Cardiac ventricle fibroblast (primary cell): ENCODE results near the gene ARHGEF11. TPM values are rescaled to one million over a fixed set of nuclear protein-coding genes. Genes with fewer than 3 reads are reported as not detected.

Experiments
- total RNA-seq: library from RNA; depleted of rRNA; stranded (reverse); fragments of >200 nt; gene quantifications from 2 replicates; pipeline ENCODE4 v1.2.3, GENCODE V29; 2015

The ARHGEF11 gene, protein sequence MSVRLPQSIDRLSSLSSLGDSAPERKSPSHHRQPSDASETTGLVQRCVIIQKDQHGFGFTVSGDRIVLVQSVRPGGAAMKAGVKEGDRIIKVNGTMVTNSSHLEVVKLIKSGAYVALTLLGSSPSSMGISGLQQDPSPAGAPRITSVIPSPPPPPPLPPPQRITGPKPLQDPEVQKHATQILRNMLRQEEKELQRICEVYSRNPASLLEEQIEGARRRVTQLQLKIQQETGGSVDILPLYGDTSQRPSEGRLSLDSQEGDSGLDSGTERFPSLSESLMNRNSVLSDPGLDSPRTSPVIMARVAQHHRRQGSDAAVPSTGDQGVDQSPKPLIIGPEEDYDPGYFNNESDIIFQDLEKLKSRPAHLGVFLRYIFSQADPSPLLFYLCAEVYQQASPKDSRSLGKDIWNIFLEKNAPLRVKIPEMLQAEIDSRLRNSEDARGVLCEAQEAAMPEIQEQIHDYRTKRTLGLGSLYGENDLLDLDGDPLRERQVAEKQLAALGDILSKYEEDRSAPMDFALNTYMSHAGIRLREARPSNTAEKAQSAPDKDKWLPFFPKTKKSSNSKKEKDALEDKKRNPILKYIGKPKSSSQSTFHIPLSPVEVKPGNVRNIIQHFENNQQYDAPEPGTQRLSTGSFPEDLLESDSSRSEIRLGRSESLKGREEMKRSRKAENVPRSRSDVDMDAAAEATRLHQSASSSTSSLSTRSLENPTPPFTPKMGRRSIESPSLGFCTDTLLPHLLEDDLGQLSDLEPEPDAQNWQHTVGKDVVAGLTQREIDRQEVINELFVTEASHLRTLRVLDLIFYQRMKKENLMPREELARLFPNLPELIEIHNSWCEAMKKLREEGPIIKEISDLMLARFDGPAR (N-terminal part only)
- total RNA-seq: 21.5 and 36.5 TPM in 2 replicates

DNA sequence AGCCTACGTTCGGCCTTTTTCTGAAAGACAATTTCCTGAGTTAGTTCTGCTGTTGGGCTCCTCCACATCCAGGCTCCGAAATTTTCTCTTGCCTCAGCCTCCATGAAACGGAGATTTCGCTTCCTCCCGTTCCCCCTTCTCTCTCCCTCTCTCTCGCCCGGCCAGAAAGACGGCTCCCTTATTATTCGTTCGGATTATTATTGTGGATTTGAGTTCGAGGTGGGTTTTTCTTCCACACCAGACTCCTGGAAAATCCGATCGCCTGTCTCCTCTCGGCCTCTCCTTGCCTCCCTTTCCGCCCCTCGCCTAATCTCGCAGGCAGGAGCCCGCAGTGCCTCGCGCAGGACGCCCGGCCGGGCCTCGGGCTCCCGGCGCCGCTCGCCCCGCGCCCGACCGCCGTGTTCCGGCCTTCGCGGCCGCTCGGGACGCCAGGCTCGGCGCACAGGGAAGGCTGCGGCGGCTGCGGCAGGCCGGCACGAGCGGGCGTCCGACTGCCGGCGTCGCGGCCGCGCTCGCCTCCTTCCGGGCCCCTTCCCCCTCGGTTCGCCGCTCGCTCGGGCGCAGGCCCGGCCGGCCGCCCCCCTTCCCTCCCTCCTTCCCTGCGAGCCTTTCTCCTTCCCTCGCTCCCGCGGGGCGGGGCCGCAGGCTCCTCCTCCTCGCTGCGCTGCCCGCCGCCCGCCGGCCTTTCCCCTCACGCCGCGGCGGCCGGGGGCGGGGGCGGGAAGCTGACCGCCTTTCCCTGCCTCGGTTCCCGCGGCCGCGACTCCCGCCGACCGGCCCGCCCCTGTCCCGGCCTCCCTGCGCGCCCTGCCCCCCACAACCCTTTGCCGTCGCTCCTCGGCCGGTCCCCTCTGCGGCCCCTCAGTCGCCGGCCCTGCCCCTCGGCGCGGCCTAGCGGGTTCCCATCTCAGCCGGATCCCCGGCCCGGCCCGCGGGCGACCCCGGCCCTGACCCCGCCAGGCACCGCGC is at the start of gene ARHGEF11:
Gene ARHGEF11, minus strand, starts transcription at position 493 of the 969 bp plus-strand sequence. CDS start 1,412 bp downstream, outside the sequence.

DNA sequence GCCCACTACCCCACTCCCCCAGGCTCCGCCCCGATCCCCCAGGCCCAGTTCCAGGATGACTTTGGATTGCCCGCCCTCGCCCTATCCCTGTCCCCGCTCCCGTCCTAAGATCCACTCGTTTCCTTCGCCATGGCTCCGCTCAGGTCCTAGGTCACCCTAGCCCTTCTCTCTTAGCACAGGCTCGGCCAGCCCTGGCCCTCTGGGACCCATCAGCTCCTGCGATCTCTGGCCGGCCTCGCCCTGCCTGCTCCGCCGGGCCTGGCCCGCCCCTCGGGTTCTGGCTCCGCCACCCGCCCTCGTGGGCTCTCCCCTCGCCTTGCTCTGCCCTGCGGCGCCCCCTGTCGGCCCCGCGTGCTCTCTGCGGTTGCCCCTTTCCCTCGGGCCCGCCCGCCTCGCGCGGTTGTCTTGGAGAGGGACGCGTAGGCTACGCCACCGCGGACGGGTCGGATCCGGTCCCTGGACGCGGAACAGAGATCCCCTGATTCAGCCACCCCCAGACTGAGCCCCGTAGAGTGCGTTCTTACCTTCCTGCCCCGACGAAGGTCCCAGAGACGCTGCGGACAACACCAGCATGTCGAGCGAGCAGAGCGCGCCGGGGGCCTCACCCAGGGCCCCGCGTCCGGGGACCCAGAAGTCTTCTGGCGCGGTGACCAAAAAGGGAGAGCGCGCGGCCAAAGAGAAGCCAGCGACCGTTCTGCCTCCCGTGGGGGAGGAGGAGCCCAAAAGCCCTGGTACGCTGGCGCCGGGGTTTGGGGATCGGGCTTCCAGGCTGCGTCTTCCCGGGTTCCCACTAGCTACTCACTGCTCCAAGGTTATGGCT is 125.1 kb downstream of the ARHGEF11 start, which contains the start of gene LRRC71:
Gene LRRC71, plus strand, starts transcription at position 400 of the 820 bp plus-strand sequence. Its CDS starts 172 bp downstream, at position 572.

DNA sequence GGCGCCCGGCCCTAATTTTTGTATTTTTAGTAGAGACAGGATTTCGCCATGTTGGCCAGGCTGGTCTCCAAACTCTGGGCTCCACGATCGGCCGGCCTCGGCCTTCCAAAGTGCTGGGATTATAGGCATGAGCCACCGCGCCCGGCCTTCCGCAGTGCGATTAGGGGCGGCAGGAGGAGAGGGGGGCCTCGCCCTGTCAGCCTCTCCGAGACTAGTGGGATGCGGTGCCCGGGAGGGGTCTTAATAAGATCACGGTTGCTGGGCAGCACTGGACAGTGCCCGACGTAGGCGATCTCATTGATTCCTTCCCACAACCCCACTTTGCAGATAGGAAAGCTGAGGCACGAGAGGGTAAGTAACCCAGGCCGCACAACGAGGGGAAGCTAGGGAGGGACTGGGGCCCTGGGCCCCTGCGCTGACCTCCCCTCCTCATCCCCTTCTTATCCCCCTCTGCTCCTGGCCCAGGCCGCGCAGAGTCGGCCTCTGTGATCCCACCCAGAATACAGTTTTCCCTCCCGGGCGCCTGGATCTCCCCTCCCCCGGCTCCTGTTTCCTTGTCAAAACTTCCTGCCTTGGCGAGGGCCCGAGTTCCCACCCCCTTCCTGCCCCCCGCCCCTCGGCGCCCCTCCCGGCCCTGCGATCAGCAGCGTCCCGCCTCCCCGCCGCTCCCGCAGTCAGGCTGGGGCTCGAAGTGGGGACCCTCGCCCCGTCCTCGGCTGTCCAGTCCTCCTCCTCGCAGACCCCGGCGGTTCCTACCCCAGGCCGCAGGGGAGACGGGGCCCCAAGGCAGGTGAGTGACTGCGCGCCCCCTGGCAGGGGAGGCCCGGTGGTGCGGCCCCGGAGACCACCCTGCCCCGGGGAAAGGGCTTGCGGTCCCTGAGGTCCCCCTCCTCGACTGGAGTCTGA is 152.2 kb downstream of the ARHGEF11 start, which contains the start of gene PEAR1:
Gene PEAR1, plus strand, starts transcription at position 671 of the 906 bp plus-strand sequence. CDS start 10,209 bp downstream, outside the sequence.

Other genes with a start within 250 kb of the ARHGEF11 start
- gene SH2D2A, start 228.9 kb downstream of the ARHGEF11 start, total RNA-seq: 0.37 and 0.88 TPM in 2 replicates
- under 0.01 TPM in 1 of 2 replicates, not detected in the other for gene INSRR, start 186.6 kb downstream of the ARHGEF11 start, total RNA-seq
- gene NTRK1, start 184.9 kb downstream of the ARHGEF11 start, total RNA-seq: 0.05 TPM in 1 of 2 replicates, not detected in the other
- gene PEAR1, start 152.0 kb downstream of the ARHGEF11 start, total RNA-seq: 6.9 and 7.7 TPM in 2 replicates
- gene LRRC71, start 125.1 kb downstream of the ARHGEF11 start, total RNA-seq: not detected in 2 replicates
- not detected in 2 replicates for gene ETV3L, start 54.1 kb upstream of the ARHGEF11 start, total RNA-seq
- gene ETV3, start 92.7 kb upstream of the ARHGEF11 start, total RNA-seq: 9.4 and 9.7 TPM in 2 replicates